GM18498 (cell line): ENCODE results near the gene TMEM87A.

Experiments
- ATAC-seq: cut with Tn5 transposase; IDR thresholded peaks from one replicate; pipeline ENCODE4 v1.9.1; 2021; ENCODE audit warnings: mild to moderate bottlenecking, moderate library complexity; ENCODE audit not compliant: unreplicated experiment

The TMEM87A gene

DNA sequence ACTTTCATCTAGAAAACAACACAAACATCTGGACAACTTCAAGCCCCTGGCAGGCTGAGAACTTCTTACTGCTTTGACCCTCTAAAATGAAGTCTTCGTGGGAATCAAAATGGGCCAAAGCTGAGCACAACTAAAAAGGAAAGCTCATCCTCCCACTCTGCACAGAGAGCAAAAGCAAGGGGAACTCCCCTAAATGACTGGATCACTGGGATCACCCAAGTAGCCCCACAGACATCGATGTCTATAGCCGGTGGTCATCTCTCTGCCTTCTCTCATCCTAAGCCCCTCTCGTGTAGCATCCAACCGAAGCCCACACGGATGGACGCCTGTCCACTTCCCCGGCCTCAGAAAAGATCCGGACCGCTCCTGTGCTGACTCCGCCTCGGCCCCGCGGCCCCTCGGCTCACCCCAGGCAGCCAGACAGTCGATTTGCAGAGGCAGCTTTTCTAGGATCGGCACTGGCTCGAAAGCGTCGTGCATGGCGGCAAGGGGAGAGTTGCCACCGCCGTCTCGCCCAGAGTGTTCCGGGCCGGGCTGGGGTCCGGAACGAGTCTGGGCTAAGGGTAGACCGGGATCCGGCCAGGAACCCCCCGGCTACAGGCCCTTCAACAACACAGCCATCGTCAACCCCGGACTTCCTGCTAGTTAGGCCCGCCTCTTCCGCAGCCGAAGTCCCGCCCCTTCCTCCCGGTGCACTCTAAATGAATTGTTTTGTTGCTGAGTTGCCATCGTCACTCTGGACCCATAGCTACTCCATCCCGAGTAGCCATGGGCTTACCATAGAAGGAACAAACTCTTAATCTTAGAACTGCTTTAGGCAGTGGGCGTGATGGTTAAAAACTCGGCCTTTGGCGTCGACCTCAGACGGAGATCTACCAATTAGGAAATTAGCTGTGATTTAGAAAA lies 65.3 kb downstream of the TMEM87A start, which contains the start of gene VPS39:
VPS39 (minus strand) TSS at position 631 of the 906 bp plus-strand sequence; CDS start at position 480, 151 bp downstream.
- ATAC-seq = peak; percentile 94

DNA sequence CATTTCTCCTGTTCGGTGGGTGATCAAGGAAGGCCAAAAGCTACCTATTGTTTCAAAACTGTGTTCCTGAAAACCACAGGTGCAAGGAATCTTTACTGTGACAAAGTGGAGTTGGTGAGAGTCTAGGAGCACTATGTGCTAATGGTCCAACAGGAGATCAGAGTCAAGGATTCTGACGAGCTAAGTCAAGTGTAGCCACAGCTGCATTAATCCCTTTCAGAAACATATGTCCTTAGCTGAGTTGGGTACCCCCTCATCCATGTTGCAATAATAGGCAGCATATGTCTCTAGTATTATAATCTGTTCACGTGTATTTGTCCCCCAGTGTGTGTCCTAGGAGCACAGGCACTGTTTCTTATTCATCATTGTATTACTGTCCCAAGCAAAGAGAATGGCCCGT lies 66.8 kb downstream of the TMEM87A start:
- no peak for ATAC-seq

DNA sequence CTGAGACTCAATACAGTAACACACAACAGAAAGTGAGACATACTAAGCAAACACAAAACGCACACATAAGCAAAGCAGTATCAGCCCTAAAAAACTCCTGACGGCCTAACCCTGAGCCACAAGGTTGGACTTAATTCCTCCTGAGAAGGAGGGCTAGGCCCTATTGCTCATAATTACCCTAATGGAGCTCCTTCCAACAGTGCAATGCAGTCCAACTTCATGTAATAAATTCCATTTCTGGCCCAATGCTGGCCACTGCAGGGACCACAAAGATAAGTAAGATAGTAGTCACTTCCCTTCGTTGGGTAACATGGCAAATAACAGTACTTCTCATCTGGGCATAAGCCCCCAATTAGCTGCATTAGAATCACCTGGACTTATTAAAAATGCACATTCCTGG lies 69.3 kb downstream of the TMEM87A start:
- no peak for ATAC-seq

GRCh38 chr15:42202653-42203052 lies 70.6 kb downstream of the TMEM87A start:
- no peak for ATAC-seq

- no peak for ATAC-seq
These were observed 71.4 kb downstream of the TMEM87A start for GRCh38 chr15:42201801-42202200.

GRCh38 chr15:42199126-42199525 lies 74.1 kb downstream of the TMEM87A start:
- ATAC-seq = no peak

- ATAC-seq = no peak
These were observed 74.7 kb downstream of the TMEM87A start for GRCh38 chr15:42198516-42198915.

- no peak for ATAC-seq
These were observed 78.7 kb downstream of the TMEM87A start for GRCh38 chr15:42194513-42194912.

- no peak for ATAC-seq
These were observed 79.8 kb downstream of the TMEM87A start for GRCh38 chr15:42193383-42193782.

- no peak for ATAC-seq
These were observed 81.5 kb downstream of the TMEM87A start for GRCh38 chr15:42191610-42192346.

DNA sequence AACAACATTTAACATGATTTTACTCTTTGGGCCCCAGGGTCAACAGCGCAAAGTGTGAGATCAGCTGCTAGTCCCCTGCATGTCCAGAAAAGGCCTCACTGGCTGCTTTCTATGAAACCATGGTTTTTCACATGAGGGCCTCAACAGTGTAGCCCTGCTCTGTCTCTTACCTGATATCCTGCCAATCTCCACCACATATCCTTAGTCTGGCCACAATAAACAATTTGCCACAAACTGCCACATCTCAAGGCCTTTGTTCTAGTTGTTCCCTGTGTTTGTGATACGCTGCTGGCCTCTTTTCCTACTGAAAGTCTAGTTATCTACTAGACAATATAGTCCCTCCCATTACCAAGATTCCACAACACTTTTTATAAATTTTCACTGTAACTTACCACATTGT lies 82.9 kb downstream of the TMEM87A start:
- ATAC-seq = no peak

DNA sequence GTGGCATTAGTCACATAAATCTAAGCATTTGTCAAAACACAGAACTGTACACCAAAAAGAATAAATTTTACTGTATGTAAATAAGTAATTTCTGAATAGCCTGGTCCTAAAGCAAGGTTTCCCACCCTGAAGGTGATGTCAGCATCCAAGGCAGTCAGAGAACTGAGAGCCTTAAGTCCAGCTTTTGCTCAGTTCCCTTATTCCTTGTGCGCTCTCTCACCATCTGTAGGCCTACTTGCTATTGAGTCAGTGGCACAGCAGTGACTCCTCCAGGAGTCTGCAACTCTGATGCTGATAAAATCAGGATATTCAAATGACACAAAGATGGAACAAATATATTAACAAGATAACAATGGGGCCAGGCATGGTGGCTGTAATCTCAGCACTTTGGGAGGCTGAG lies 87.4 kb downstream of the TMEM87A start:
- ATAC-seq = no peak

- no peak for ATAC-seq
These were observed 88.5 kb downstream of the TMEM87A start for GRCh38 chr15:42184736-42185135.

DNA sequence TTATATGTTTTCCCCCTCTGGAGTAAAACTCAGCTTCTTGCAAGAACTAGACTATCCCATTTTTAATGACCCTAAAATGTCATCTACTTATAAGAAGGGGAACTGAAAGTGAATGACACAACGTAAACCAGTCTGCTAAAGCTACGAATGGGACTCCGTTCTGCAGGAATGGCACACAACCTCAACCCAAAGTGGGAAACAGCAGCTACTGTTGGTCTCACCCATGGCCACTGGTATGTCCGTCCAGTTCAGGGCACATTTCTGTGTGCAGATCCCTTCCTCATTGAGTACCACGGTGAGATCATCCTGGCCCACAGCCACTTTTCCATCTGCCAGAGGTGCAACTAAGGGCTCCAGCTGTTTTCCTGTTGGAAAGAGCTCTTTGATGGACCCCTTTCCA lies 88.9 kb downstream of the TMEM87A start:
- no peak for ATAC-seq

GRCh38 chr15:42182961-42183360 lies 90.3 kb downstream of the TMEM87A start:
- ATAC-seq = no peak

GRCh38 chr15:42182328-42182886 lies 90.8 kb downstream of the TMEM87A start:
- no peak for ATAC-seq

GRCh38 chr15:42178056-42178455 lies 95.2 kb downstream of the TMEM87A start:
- ATAC-seq = no peak

GRCh38 chr15:42175671-42176070 lies 97.6 kb downstream of the TMEM87A start:
- ATAC-seq = no peak

- no peak for ATAC-seq
These were observed 100.8 kb downstream of the TMEM87A start for GRCh38 chr15:42172475-42172874.

GRCh38 chr15:42171795-42172194 lies 101.4 kb downstream of the TMEM87A start:
- no peak for ATAC-seq

GRCh38 chr15:42171122-42171521 lies 102.1 kb downstream of the TMEM87A start:
- no peak for ATAC-seq
